Measurements from ENCODE around the gene FAM227A. TPM values are rescaled to one million over a fixed set of nuclear protein-coding genes. Genes with fewer than 3 reads are reported as not detected.
"Not testable (repeated sequence)": the region's sequence is repeated elsewhere in the genome, so short reads cannot be mapped to it uniquely, and the experiment has no call there.

FAM227A gene
- total and polyA plus RNA-seq, 4 donors = 5.9 to 9.4 (median 7.6) TPM

- no peaks in the 10 kb centered on the region for H3K27me3 ChIP-seq (ENCODE audit: control insufficient read depth, insufficient read depth, low read length)
- H3K9me3 ChIP-seq (ENCODE audit: control insufficient read depth, insufficient read depth, low read length) = no peaks in the 10 kb centered on the region
- no peak overlapping the region for H3K27ac ChIP-seq (ENCODE audit: low read depth, low read length)
- H3K4me1 ChIP-seq (ENCODE audit: control insufficient read depth, insufficient read depth, low read length) = no peaks in the 10 kb centered on the region
- 60% methylated on average over 1 of the region's 3 CpGs for WGBS (ENCODE audit: insufficient coverage)
- H3K4me3 ChIP-seq (ENCODE audit: low read depth, low read length) = no peak overlapping the region
- peaks cover 40% of the 10 kb centered on the region for H3K36me3 ChIP-seq (ENCODE audit: control insufficient read depth, insufficient read depth, low read length)
- DNase-seq (ENCODE audit: low read depth in 4 of 6, low spot score in 6 of 6) = peak in 2 of 6 donors; percentile 5 to 35
These were observed 17.5 kb downstream of the FAM227A start for GRCh38 chr22:38638728-38639127.

- no peak for DNase-seq (ENCODE audit: low read depth in 4 of 6, low spot score in 6 of 6)
- WGBS (ENCODE audit: insufficient coverage) = 94% methylated on average over 2 of the region's 2 CpGs
- no peak overlapping the region for H3K27ac ChIP-seq (ENCODE audit: low read depth, low read length)
- H3K9me3 ChIP-seq (ENCODE audit: control insufficient read depth, insufficient read depth, low read length) = no peaks in the 10 kb centered on the region
- no peaks in the 10 kb centered on the region for H3K27me3 ChIP-seq (ENCODE audit: control insufficient read depth, insufficient read depth, low read length)
- H3K36me3 ChIP-seq (ENCODE audit: control insufficient read depth, insufficient read depth, low read length) = peaks cover 42% of the 10 kb centered on the region
- H3K4me1 ChIP-seq (ENCODE audit: control insufficient read depth, insufficient read depth, low read length) = no peaks in the 10 kb centered on the region
- no peak overlapping the region for H3K4me3 ChIP-seq (ENCODE audit: low read depth, low read length)
These were observed 18.0 kb downstream of the FAM227A start for GRCh38 chr22:38638216-38638615.

DNA sequence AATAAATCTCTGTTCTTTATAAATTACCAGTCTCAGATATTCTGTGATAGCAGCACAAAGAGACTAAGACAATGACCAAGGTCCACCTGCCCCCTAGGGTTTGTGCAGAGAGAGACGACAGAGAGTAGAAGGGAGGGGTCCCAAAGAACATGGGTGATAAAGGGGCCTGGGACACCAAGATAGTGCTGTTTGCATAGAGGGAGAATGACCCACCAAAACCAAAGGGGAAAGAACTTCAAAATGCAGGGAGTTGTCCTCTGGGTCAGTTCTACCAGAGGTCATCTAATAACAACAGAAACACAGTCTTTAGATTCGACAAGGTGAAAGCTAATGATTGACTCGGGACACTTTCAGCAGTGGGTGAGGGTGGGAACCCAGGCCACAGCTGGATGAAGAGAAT lies 23.7 kb downstream of the FAM227A start:
- no peaks in the 10 kb centered on the region for H3K9me3 ChIP-seq (ENCODE audit: control insufficient read depth, insufficient read depth, low read length)
- DNase-seq (ENCODE audit: low read depth in 4 of 6, low spot score in 6 of 6) = no peak
- no peak overlapping the region for H3K27ac ChIP-seq (ENCODE audit: low read depth, low read length)
- peaks cover 55% of the 10 kb centered on the region for H3K36me3 ChIP-seq (ENCODE audit: control insufficient read depth, insufficient read depth, low read length)
- no peaks in the 10 kb centered on the region for H3K27me3 ChIP-seq (ENCODE audit: control insufficient read depth, insufficient read depth, low read length)
- no peaks in the 10 kb centered on the region for H3K4me1 ChIP-seq (ENCODE audit: control insufficient read depth, insufficient read depth, low read length)
- no peak overlapping the region for H3K4me3 ChIP-seq (ENCODE audit: low read depth, low read length)
- WGBS (ENCODE audit: insufficient coverage) = 70% methylated on average over 3 of the region's 3 CpGs

DNA sequence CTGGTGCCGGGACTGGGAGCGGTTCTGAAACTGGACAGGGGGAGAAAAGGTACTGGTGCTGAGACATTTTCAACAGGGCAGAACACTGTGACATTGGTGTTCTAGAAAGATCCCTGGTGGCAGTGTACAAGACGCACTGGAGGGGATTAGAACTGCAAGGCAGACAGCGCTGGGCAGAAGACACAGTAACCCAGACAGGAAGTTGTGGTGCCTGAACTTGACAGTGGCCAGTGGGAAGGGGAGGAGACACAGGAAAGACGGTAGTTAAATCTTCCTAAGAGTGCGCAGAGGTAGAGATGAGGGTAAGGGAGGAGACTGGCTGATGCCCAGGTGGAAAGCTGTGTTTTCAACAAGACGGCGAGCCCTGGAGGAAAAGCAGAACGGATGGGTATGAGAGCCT lies 24.5 kb downstream of the FAM227A start:
- Histone ChIP-seq H3K27me3 (ENCODE audit: control insufficient read depth, insufficient read depth, low read length) (no peaks in the 10 kb centered on the region), H3K4me3 (ENCODE audit: low read depth, low read length) (no peak overlapping the region), H3K27ac (ENCODE audit: low read depth, low read length) (no peak overlapping the region), H3K4me1 (ENCODE audit: control insufficient read depth, insufficient read depth, low read length) (no peaks in the 10 kb centered on the region), H3K36me3 (ENCODE audit: control insufficient read depth, insufficient read depth, low read length) (peaks cover 53% of the 10 kb centered on the region), H3K9me3 (ENCODE audit: control insufficient read depth, insufficient read depth, low read length) (no peaks in the 10 kb centered on the region)
- DNase-seq (ENCODE audit: low read depth in 4 of 6, low spot score in 6 of 6) = no peak
- WGBS (ENCODE audit: insufficient coverage) = 94% methylated on average over 9 of the region's 9 CpGs

GRCh38 chr22:38629108-38629507 lies 27.1 kb downstream of the FAM227A start:
- DNase-seq (ENCODE audit: low read depth in 4 of 6, low spot score in 6 of 6) = no peak
- H3K27ac ChIP-seq (ENCODE audit: low read depth, low read length) = no peak overlapping the region
- WGBS (ENCODE audit: insufficient coverage) = 100% methylated on average over 1 of the region's 4 CpGs
- peaks cover 43% of the 10 kb centered on the region for H3K36me3 ChIP-seq (ENCODE audit: control insufficient read depth, insufficient read depth, low read length)
- H3K4me3 ChIP-seq (ENCODE audit: low read depth, low read length) = no peak overlapping the region
- H3K4me1 ChIP-seq (ENCODE audit: control insufficient read depth, insufficient read depth, low read length) = no peaks in the 10 kb centered on the region
- H3K27me3 ChIP-seq (ENCODE audit: control insufficient read depth, insufficient read depth, low read length) = no peaks in the 10 kb centered on the region
- no peaks in the 10 kb centered on the region for H3K9me3 ChIP-seq (ENCODE audit: control insufficient read depth, insufficient read depth, low read length)

DNA sequence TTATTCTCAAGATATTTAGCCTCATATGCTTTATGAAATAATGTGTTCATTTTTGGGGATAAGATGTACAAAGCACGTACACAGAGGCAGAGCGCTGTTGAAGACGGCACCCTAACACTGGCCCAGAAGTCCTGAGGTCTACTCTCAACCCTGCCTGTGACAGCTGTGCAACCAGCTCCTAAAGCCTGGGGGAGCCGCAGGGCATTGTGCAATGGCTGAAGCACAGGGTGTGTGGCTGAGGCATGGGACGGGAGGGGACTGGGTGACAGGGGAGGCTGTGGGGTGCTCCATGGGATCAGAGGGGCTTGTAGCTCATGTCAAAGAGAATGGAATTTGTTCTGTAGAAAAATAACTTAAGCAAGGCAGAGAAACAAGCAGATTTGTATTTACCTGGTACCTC lies 27.7 kb downstream of the FAM227A start:
- peaks cover 37% of the 10 kb centered on the region for H3K36me3 ChIP-seq (ENCODE audit: control insufficient read depth, insufficient read depth, low read length)
- H3K4me1 ChIP-seq (ENCODE audit: control insufficient read depth, insufficient read depth, low read length) = no peaks in the 10 kb centered on the region
- WGBS (ENCODE audit: insufficient coverage) = 89% methylated on average over 5 of the region's 5 CpGs
- no peak overlapping the region for H3K27ac ChIP-seq (ENCODE audit: low read depth, low read length)
- H3K27me3 ChIP-seq (ENCODE audit: control insufficient read depth, insufficient read depth, low read length) = no peaks in the 10 kb centered on the region
- DNase-seq (ENCODE audit: low read depth in 4 of 6, low spot score in 6 of 6) = no peak
- H3K4me3 ChIP-seq (ENCODE audit: low read depth, low read length) = no peak overlapping the region
- H3K9me3 ChIP-seq (ENCODE audit: control insufficient read depth, insufficient read depth, low read length) = no peaks in the 10 kb centered on the region

DNA sequence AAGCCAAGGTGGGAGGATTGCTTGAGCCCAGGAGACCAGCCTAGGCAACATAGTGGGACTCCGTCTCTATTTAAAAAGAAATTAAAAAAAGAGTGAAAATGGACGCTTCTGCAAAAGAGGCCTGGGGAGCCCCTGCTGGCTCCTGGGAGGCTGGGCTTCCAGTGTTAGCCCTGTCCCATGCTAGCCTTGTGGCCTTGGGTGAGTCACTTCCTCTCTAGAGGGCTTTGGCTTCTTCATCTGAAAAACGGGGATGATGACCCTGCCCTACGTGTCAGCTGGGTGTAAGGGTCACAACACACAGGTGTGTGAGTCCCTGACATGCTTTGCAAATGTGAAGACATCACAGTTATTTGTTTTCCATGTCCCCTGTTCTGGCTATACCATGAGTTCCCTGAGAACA lies 32.8 kb downstream of the FAM227A start:
- 93% methylated on average over 4 of the region's 4 CpGs for WGBS (ENCODE audit: insufficient coverage)

DNA sequence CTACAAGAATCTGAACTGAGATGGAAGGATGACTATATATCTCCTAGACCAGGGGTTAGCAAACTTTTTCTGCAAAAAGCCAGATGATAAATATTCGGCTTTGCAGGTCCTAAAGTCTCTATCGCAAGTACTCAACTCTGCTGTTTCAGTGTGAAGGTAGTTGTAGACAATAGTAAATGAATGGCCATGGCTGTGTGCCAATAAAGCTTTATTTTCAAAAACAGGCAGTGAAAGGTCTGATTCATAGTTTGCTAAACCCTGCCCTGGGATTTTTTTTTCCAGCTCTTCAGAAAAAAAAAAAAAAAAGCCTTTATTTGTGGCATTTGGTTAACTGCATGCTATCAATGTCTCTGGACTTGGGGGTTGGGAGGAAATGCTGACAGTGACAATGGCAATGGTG lies 37.5 kb downstream of the FAM227A start:
- Histone ChIP-seq H3K27ac (ENCODE audit: low read depth, low read length) (no peak overlapping the region), H3K9me3 (ENCODE audit: control insufficient read depth, insufficient read depth, low read length) (no peaks in the 10 kb centered on the region), H3K36me3 (ENCODE audit: control insufficient read depth, insufficient read depth, low read length) (peaks cover 43% of the 10 kb centered on the region), H3K4me3 (ENCODE audit: low read depth, low read length) (no peak overlapping the region), H3K27me3 (ENCODE audit: control insufficient read depth, insufficient read depth, low read length) (no peaks in the 10 kb centered on the region), H3K4me1 (ENCODE audit: control insufficient read depth, insufficient read depth, low read length) (no peaks in the 10 kb centered on the region)
- DNase-seq (ENCODE audit: low read depth in 4 of 6, low spot score in 6 of 6) = no peak
- WGBS (ENCODE audit: insufficient coverage) = no CpG with 5 or more reads among the region's 2 CpGs

More for the DNA sequence above, 32.8 kb downstream of the FAM227A start:
- DNase-seq (ENCODE audit: low read depth in 4 of 6, low spot score in 6 of 6) = no peak
- H3K4me1 ChIP-seq (ENCODE audit: control insufficient read depth, insufficient read depth, low read length) = no peaks in the 10 kb centered on the region
- H3K4me3 ChIP-seq (ENCODE audit: low read depth, low read length) = no peak overlapping the region
- no peaks in the 10 kb centered on the region for H3K9me3 ChIP-seq (ENCODE audit: control insufficient read depth, insufficient read depth, low read length)
- no peaks in the 10 kb centered on the region for H3K27me3 ChIP-seq (ENCODE audit: control insufficient read depth, insufficient read depth, low read length)
- H3K27ac ChIP-seq (ENCODE audit: low read depth, low read length) = no peak overlapping the region
- H3K36me3 ChIP-seq (ENCODE audit: control insufficient read depth, insufficient read depth, low read length) = peaks cover 29% of the 10 kb centered on the region

DNA sequence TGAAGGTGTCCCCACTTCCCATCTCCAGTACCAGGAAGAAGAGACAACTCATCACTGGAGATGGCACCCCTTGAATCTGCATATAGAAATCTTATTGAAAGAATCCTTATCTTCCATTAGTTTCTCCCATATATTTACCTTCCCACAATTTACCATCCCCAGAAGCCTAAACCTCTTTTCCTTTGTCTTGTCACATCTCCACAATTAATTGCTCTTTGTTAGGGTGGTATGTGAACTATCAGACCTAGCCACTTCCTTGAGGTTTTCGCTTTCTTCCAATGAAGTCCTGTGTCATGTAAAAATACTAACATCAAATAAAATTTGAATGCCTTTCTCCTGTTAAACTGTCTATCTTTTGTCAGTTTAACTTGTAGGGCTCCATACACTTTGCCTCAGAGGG lies 37.9 kb downstream of the FAM227A start:
- Histone ChIP-seq H3K36me3 (ENCODE audit: control insufficient read depth, insufficient read depth, low read length) (peaks cover 42% of the 10 kb centered on the region), H3K4me1 (ENCODE audit: control insufficient read depth, insufficient read depth, low read length) (no peaks in the 10 kb centered on the region), H3K27me3 (ENCODE audit: control insufficient read depth, insufficient read depth, low read length) (no peaks in the 10 kb centered on the region), H3K27ac (ENCODE audit: low read depth, low read length) (no peak overlapping the region), H3K9me3 (ENCODE audit: control insufficient read depth, insufficient read depth, low read length) (no peaks in the 10 kb centered on the region), H3K4me3 (ENCODE audit: low read depth, low read length) (no peak overlapping the region)
- WGBS (ENCODE audit: insufficient coverage) = no CpG with 5 or more reads among the region's 1 CpG
- no peak for DNase-seq (ENCODE audit: low read depth in 4 of 6, low spot score in 6 of 6)

- H3K36me3 ChIP-seq (ENCODE audit: control insufficient read depth, insufficient read depth, low read length) = peaks cover 41% of the 10 kb centered on the region
- not testable (repeated sequence) for H3K4me3 ChIP-seq (ENCODE audit: low read depth, low read length); H3K27me3 ChIP-seq (ENCODE audit: control insufficient read depth, insufficient read depth, low read length); DNase-seq (ENCODE audit: low read depth in 4 of 6, low spot score in 6 of 6); H3K4me1 ChIP-seq (ENCODE audit: control insufficient read depth, insufficient read depth, low read length); H3K27ac ChIP-seq (ENCODE audit: low read depth, low read length); H3K9me3 ChIP-seq (ENCODE audit: control insufficient read depth, insufficient read depth, low read length)
- WGBS (ENCODE audit: insufficient coverage) = 91% methylated on average over 5 of the region's 9 CpGs
These were observed 41.2 kb downstream of the FAM227A start for GRCh38 chr22:38615064-38615405.
